ENCODE results near the gene HINT1. TPM values are rescaled to one million over a fixed set of nuclear protein-coding genes. Genes with fewer than 3 reads are reported as not detected.
"Not testable (repeated sequence)": the region's sequence is repeated elsewhere in the genome, so short reads cannot be mapped to it uniquely, and the experiment has no call there.

Gene HINT1
- total RNA-seq, 8 experiments from 2014 or later, result 179 to 491 (median 265) TPM

GRCh38 chr5:131195696-131196095 is 30.6 kb upstream of the HINT1 start:
- ATAC-seq (replicated peaks in 6 of 8), result no peak
- in situ Hi-C loops (cut with MboI; ENCODE audit: low pct_unique_long_range_greater_than_20kb in 2 of 9, low sequenced_read_pairs in 9 of 9, unreplicated experiment in 9 of 9), result no loop called here
- Histone ChIP-seq H3K4me1 (replicated peaks in 1 of 2) (no peaks in the 10 kb centered on the region), H3K4me3 (no peak overlapping the region), H3K27ac (no peak overlapping the region)

- Histone ChIP-seq H3K4me3 (no peak overlapping the region), H3K4me1 (replicated peaks in 1 of 2) (no peaks in the 10 kb centered on the region), H3K27ac (no peak overlapping the region)
- ATAC-seq (replicated peaks in 6 of 8), result no peak
- in situ Hi-C loops (cut with MboI; ENCODE audit: low pct_unique_long_range_greater_than_20kb in 2 of 9, low sequenced_read_pairs in 9 of 9, unreplicated experiment in 9 of 9), result no loop called here
- 69 to 100% (median 95%) methylated on average over 1 to 4 of the region's 5 CpGs; no CpG with 5 or more reads in 5 of the 10 experiments for WGBS, 10 experiments
These were observed 29.7 kb upstream of the HINT1 start for GRCh38 chr5:131194725-131195124.

GRCh38 chr5:131193897-131194296 is 28.8 kb upstream of the HINT1 start:
- H3K27ac ChIP-seq; H3K4me1 ChIP-seq (replicated peaks in 1 of 2); H3K4me3 ChIP-seq; ATAC-seq (replicated peaks in 6 of 8); in situ Hi-C loops (cut with MboI; ENCODE audit: low pct_unique_long_range_greater_than_20kb in 2 of 9, low sequenced_read_pairs in 9 of 9, unreplicated experiment in 9 of 9): not testable (repeated sequence)
- WGBS, 10 experiments, result 83 to 100% (median 100%) methylated on average over 1 to 5 of the region's 7 CpGs; no CpG with 5 or more reads in 2 of the 10 experiments

- 0 to 100% (median 41%) methylated on average over 1 to 2 of the region's 2 CpGs; no CpG with 5 or more reads in 1 of the 10 experiments for WGBS, 10 experiments
- peak in 6 of 8 experiments; percentile 26 to 74 (median 66) for ATAC-seq (replicated peaks in 6 of 8)
- Histone ChIP-seq H3K4me3 (no peak overlapping the region), H3K4me1 (replicated peaks in 1 of 2) (no peaks in the 10 kb centered on the region), H3K27ac (no peak overlapping the region)
- in situ Hi-C loops (cut with MboI; ENCODE audit: low pct_unique_long_range_greater_than_20kb in 2 of 9, low sequenced_read_pairs in 9 of 9, unreplicated experiment in 9 of 9), result no loop called here
These were observed 28.1 kb upstream of the HINT1 start for GRCh38 chr5:131193106-131193505.

- H3K4me3 ChIP-seq, result no peak overlapping the region
- peak; percentile 36 to 86 (median 59) for ATAC-seq (replicated peaks in 6 of 8)
- no peak overlapping the region for H3K27ac ChIP-seq
- in situ Hi-C loops (cut with MboI; ENCODE audit: low pct_unique_long_range_greater_than_20kb in 2 of 9, low sequenced_read_pairs in 9 of 9, unreplicated experiment in 9 of 9), result no loop called here
- 70 to 95% (median 86%) methylated on average over 1 to 3 of the region's 3 CpGs for WGBS, 10 experiments
- peaks cover 0 to 7% of the 10 kb centered on the region in 2 donors for H3K4me1 ChIP-seq (replicated peaks in 1 of 2)
These were observed 21.7 kb upstream of the HINT1 start for GRCh38 chr5:131186561-131187256.

GRCh38 chr5:131185523-131186104 is 20.6 kb upstream of the HINT1 start:
- H3K4me1 ChIP-seq (replicated peaks in 1 of 2), result peaks cover 0 to 7% of the 10 kb centered on the region in 2 donors
- no peak overlapping the region for H3K27ac ChIP-seq
- H3K4me3 ChIP-seq, result no peak overlapping the region
- in situ Hi-C loops (cut with MboI; ENCODE audit: low pct_unique_long_range_greater_than_20kb in 2 of 9, low sequenced_read_pairs in 9 of 9, unreplicated experiment in 9 of 9), result no loop called here
- no peak for ATAC-seq (replicated peaks in 6 of 8)

- in situ Hi-C loops (cut with MboI; ENCODE audit: low pct_unique_long_range_greater_than_20kb in 2 of 9, low sequenced_read_pairs in 9 of 9, unreplicated experiment in 9 of 9), result no loop called here
- ATAC-seq (replicated peaks in 6 of 8), result no peak
These were observed 17.8 kb upstream of the HINT1 start for GRCh38 chr5:131182839-131183238.

GRCh38 chr5:131180407-131180806 is 15.4 kb upstream of the HINT1 start:
- Histone ChIP-seq H3K4me1 (replicated peaks in 1 of 2) (no peaks in the 10 kb centered on the region), H3K27ac (no peak overlapping the region), H3K4me3 (no peak overlapping the region)
- in situ Hi-C loops (cut with MboI; ENCODE audit: low pct_unique_long_range_greater_than_20kb in 2 of 9, low sequenced_read_pairs in 9 of 9, unreplicated experiment in 9 of 9), result no loop called here
- no peak for ATAC-seq (replicated peaks in 6 of 8)

More at GRCh38 chr5:131182839-131183238, 17.8 kb upstream of the HINT1 start:
- no peak overlapping the region for H3K4me3 ChIP-seq
- H3K27ac ChIP-seq, result no peak overlapping the region
- peaks cover 0 to 7% of the 10 kb centered on the region in 2 donors for H3K4me1 ChIP-seq (replicated peaks in 1 of 2)

- 0 to 16% (median 0%) methylated on average over 1 to 10 of the region's 11 CpGs; no CpG with 5 or more reads in 1 of the 10 experiments for WGBS, 10 experiments
- peak overlapping the region; percentile 50 to 83 (median 64) for H3K4me3 ChIP-seq
- ATAC-seq (replicated peaks in 6 of 8), result no peak
- in situ Hi-C loops (cut with MboI; ENCODE audit: low pct_unique_long_range_greater_than_20kb in 2 of 9, low sequenced_read_pairs in 9 of 9, unreplicated experiment in 9 of 9), result loop anchor here in 5 of 9 experiments (25.0 kb wide), 2 partner anchors 216 to 241 kb away; no protein-coding TSS in a partner anchor
- H3K27ac ChIP-seq, result peak overlapping the region in 1 of 2 donors; percentile 7
- H3K4me1 ChIP-seq (replicated peaks in 1 of 2), result peaks cover 4 to 10% of the 10 kb centered on the region in 2 donors
These were observed 6.3 kb upstream of the HINT1 start for GRCh38 chr5:131171276-131171810.

- Histone ChIP-seq H3K27ac (peak within 1 kb of the TSS; percentile 75 to 82), H3K4me1 (replicated peaks in 1 of 2) (peaks cover 4 to 12% of the 10 kb centered on the region in 2 donors), H3K4me3 (peak within 1 kb of the TSS; percentile 55 to 83 (median 64))
- 0 to 1% (median 0%) methylated on average over 1 to 28 of the region's 42 CpGs for WGBS, 10 experiments
- ATAC-seq (replicated peaks in 6 of 8), result peak; percentile 96 to 99 (median 98)
- in situ Hi-C loops (cut with MboI; ENCODE audit: low pct_unique_long_range_greater_than_20kb in 2 of 9, low sequenced_read_pairs in 9 of 9, unreplicated experiment in 9 of 9), result loop anchor here in 5 of 9 experiments (25.0 kb wide), 2 partner anchors 217 to 242 kb away; no protein-coding TSS in a partner anchor
These were observed 5.7 kb upstream of the HINT1 start, which contains the start of gene LYRM7 for GRCh38 chr5:131170540-131171275. LYRM7 (plus strand) TSS chr5:131170944; CDS start chr5:131171021, 77 bp downstream.

GRCh38 chr5:131169810-131170539 is 4.9 kb upstream of the HINT1 start:
- H3K27ac ChIP-seq, result peak overlapping the region; percentile 75 to 82
- peaks cover 4 to 15% of the 10 kb centered on the region in 2 donors for H3K4me1 ChIP-seq (replicated peaks in 1 of 2)
- peak overlapping the region; percentile 55 to 83 (median 64) for H3K4me3 ChIP-seq
- in situ Hi-C loops (cut with MboI; ENCODE audit: low pct_unique_long_range_greater_than_20kb in 2 of 9, low sequenced_read_pairs in 9 of 9, unreplicated experiment in 9 of 9), result loop anchor here in 6 of 9 experiments (10.0 to 25.0 kb wide), 3 partner anchors 217 to 245 kb away; no protein-coding TSS in a partner anchor
- no peak for ATAC-seq (replicated peaks in 6 of 8)
- 0 to 56% (median 40%) methylated on average over 3 to 16 of the region's 16 CpGs for WGBS, 10 experiments

GRCh38 chr5:131167615-131168014 is 2.6 kb upstream of the HINT1 start:
- no peak for ATAC-seq (replicated peaks in 6 of 8)
- H3K4me3 ChIP-seq, result no peak overlapping the region
- 80 to 100% (median 92%) methylated on average over 1 to 5 of the region's 5 CpGs; no CpG with 5 or more reads in 4 of the 10 experiments for WGBS, 10 experiments
- H3K4me1 ChIP-seq (replicated peaks in 1 of 2), result peaks cover 8 to 25% of the 10 kb centered on the region in 2 donors
- in situ Hi-C loops (cut with MboI; ENCODE audit: low pct_unique_long_range_greater_than_20kb in 2 of 9, low sequenced_read_pairs in 9 of 9, unreplicated experiment in 9 of 9), result loop anchor here in 6 of 9 experiments (10.0 to 25.0 kb wide), 3 partner anchors 220 to 247 kb away; no protein-coding TSS in a partner anchor
- H3K27ac ChIP-seq, result no peak overlapping the region
